Liver (tissue), 3 donors: Measurements from ENCODE around the gene SPECC1L.

Experiments
- GABPA ChIP-seq, 2 donors: IDR thresholded peaks in 1 of 2; conservative IDR thresholded peaks in 1 of 2; 2 replicates each; pipeline ENCODE4 v1.6.1; 2016; ENCODE audit warnings: antibody characterized with exemption in 2 of 2, mild to moderate bottlenecking in 1 of 2, moderate library complexity in 1 of 2
- JUND ChIP-seq, 2 donors: IDR thresholded peaks; 2 replicates each; pipeline ENCODE4 v1.6.1; 2016; ENCODE audit warnings: antibody characterized with exemption in 2 of 2
- MAX ChIP-seq: IDR thresholded peaks from 2 replicates; pipeline ENCODE4 v1.6.1; 2016; ENCODE audit warnings: antibody characterized with exemption
- RAD21 ChIP-seq, 2 donors: IDR thresholded peaks; 2 replicates each; pipeline ENCODE4 v1.6.1; 2016; ENCODE audit warnings: antibody characterized with exemption in 2 of 2, mild to moderate bottlenecking in 2 of 2
- RXRA ChIP-seq, 2 donors: IDR thresholded peaks; 2 replicates each; pipeline ENCODE4 v1.6.1; 2017 to 2018; ENCODE audit warnings: antibody characterized with exemption in 2 of 2, mild to moderate bottlenecking in 1 of 2
- TAF1 ChIP-seq: conservative IDR thresholded peaks from 2 replicates; pipeline ENCODE4 v1.6.1; 2016; ENCODE audit warnings: antibody characterized with exemption, mild to moderate bottlenecking
- YY1 ChIP-seq: IDR thresholded peaks from 2 replicates; pipeline ENCODE4 v1.6.1; 2016; ENCODE audit warnings: antibody characterized with exemption, mild to moderate bottlenecking
- ZBTB33 ChIP-seq: IDR thresholded peaks from 2 replicates; pipeline ENCODE4 v1.6.1; 2016; ENCODE audit warnings: antibody characterized with exemption
- TF ChIP-seq, protein P1 (sequence below): fragments of 150-350 bp; IDR thresholded peaks from 2 replicates; pipeline ENCODE4 v1.5.1; 2017; ENCODE audit warnings: improper control_type of control experiment, low read depth, low read length; ENCODE audit not compliant: missing input control
- TF ChIP-seq, protein P2 (sequence below): IDR thresholded peaks from 2 replicates; pipeline ENCODE4 v1.6.1; 2016; ENCODE audit warnings: antibody characterized with exemption, mild to moderate bottlenecking
- donor health status: healthy.
- donor health status: healthy.

GRCh38 chr22:24460418-24461089, 189.9 kb downstream of the SPECC1L start:
- TF ChIP-seq, protein P1, sequence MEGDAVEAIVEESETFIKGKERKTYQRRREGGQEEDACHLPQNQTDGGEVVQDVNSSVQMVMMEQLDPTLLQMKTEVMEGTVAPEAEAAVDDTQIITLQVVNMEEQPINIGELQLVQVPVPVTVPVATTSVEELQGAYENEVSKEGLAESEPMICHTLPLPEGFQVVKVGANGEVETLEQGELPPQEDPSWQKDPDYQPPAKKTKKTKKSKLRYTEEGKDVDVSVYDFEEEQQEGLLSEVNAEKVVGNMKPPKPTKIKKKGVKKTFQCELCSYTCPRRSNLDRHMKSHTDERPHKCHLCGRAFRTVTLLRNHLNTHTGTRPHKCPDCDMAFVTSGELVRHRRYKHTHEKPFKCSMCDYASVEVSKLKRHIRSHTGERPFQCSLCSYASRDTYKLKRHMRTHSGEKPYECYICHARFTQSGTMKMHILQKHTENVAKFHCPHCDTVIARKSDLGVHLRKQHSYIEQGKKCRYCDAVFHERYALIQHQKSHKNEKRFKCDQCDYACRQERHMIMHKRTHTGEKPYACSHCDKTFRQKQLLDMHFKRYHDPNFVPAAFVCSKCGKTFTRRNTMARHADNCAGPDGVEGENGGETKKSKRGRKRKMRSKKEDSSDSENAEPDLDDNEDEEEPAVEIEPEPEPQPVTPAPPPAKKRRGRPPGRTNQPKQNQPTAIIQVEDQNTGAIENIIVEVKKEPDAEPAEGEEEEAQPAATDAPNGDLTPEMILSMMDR, result no peak
- TF ChIP-seq, protein P2, sequence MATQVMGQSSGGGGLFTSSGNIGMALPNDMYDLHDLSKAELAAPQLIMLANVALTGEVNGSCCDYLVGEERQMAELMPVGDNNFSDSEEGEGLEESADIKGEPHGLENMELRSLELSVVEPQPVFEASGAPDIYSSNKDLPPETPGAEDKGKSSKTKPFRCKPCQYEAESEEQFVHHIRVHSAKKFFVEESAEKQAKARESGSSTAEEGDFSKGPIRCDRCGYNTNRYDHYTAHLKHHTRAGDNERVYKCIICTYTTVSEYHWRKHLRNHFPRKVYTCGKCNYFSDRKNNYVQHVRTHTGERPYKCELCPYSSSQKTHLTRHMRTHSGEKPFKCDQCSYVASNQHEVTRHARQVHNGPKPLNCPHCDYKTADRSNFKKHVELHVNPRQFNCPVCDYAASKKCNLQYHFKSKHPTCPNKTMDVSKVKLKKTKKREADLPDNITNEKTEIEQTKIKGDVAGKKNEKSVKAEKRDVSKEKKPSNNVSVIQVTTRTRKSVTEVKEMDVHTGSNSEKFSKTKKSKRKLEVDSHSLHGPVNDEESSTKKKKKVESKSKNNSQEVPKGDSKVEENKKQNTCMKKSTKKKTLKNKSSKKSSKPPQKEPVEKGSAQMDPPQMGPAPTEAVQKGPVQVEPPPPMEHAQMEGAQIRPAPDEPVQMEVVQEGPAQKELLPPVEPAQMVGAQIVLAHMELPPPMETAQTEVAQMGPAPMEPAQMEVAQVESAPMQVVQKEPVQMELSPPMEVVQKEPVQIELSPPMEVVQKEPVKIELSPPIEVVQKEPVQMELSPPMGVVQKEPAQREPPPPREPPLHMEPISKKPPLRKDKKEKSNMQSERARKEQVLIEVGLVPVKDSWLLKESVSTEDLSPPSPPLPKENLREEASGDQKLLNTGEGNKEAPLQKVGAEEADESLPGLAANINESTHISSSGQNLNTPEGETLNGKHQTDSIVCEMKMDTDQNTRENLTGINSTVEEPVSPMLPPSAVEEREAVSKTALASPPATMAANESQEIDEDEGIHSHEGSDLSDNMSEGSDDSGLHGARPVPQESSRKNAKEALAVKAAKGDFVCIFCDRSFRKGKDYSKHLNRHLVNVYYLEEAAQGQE, result no peak
- TF ChIP-seq GABPA (IDR thresholded peaks at IDR 0.05 in 1 of 2, conservative IDR thresholded peaks at IDR 0.05 in 1 of 2) (no peak), ZBTB33 (no peak), YY1 (no peak), RAD21 (IDR thresholded peaks at IDR 0.05) (no peak), JUND (IDR thresholded peaks at IDR 0.05) (no peak), TAF1 (no peak), RXRA (IDR thresholded peaks at IDR 0.05) (no peak), MAX (no peak)
